A549 treated with AZD9567 at 1 μM for 4 hours (cell line): ENCODE measurements around the gene GCC1. TPM values are rescaled to one million over a fixed set of nuclear protein-coding genes. Genes with fewer than 3 reads are reported as not detected.

Experiments used
- total RNA-seq: library from RNA; stranded (reverse); fragments of 200-300 nt; extraction: Qiagen RNA extraction; gene quantifications from 5 replicates; pipeline ENCODE4 v1.2.3, GENCODE V29; 2022; ENCODE audit not compliant: insufficient read depth

Gene GCC1, protein sequence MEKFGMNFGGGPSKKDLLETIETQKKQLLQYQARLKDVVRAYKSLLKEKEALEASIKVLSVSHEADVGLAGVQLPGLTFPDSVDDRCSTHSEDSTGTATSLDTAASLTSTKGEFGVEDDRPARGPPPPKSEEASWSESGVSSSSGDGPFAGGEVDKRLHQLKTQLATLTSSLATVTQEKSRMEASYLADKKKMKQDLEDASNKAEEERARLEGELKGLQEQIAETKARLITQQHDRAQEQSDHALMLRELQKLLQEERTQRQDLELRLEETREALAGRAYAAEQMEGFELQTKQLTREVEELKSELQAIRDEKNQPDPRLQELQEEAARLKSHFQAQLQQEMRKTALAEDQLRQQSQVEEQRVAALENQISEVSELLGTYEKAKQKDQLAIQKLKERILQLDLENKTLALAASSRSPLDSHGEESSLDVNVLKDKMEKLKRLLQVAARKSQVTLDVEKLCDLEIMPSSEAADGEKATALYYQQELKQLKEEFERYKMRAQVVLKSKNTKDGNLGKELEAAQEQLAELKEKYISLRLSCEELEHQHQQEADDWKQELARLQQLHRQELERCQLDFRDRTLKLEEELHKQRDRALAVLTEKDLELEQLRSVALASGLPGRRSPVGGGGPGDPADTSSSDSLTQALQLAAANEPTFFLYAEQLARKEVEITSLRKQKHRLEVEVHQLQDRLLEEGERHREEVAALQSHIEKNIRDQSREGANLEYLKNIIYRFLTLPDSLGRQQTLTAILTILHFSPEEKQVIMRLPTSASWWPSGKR
- total RNA-seq = 14.6 to 17.3 TPM (median 14.9 TPM) in 5 replicates

GRCh38 chr7:127585044-127585953 is at the start of gene GCC1:
Gene GCC1 (minus strand): TSS chr7:127585596. CDS start chr7:127585182, 414 bp downstream.

DNA sequence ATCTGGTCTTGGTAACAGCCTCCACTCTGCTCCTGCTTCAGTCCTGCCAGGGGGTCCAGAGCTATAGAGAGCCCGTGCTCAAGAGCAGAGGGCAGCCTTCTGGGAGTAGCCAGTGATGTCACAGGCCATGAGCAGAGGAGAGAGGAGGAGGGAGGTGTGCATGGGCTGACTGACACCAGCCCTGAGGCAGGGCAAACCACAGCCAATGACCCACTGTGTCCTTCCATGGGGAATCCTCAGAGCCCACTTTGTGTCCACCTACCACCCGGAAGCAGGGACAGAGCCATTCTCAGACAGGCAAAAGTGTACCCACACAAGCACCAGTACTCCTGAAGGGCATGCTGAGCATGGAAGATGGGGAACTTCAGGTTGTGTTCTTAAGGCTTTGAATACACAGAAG is 32.6 kb upstream of the GCC1 start, which contains the start of gene PAX4:
PAX4 (minus strand) TSS at position 101 of the 400 bp plus-strand sequence. CDS start 2,214 bp downstream, outside the sequence.

DNA sequence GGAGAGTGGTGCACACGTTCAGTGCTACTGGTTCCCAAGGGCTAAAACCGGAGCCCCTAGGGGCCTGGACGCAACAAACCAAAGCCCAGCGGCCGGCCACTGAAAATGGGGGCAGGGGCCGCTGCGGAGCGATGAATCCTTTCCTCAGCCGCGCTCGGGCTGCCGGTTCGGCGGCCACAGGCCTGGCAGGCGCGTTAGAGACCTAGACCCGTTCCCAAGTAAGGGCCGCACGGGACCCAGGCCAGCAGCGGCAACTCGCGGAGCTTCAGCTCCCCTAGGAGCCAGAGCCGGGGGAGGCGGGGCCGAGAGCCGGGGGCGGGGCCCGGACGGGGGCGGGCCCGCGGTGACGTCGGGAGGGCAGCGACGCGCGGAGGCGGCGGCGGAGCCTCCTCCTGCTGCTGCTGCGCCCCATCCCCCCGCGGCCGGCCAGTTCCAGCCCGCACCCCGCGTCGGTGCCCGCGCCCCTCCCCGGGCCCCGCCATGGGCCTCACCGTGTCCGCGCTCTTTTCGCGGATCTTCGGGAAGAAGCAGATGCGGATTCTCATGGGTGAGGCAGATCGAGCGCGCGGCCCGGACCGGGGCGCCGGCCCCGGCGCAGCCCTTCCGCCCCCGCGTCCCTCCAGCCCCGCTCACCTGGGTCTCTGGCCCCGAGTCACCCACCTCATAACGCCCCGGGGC is 2.8 kb upstream of the GCC1 start, which contains the start of gene ARF5:
ARF5 (plus strand) TSS at position 393 of the 678 bp plus-strand sequence; CDS start at position 481, 88 bp downstream.

Other genes starting within 250 kb of the GCC1 start
- 9.9 to 12.7 TPM (median 11.1 TPM) in 5 replicates for gene ZNF800, start 192.9 kb downstream of the GCC1 start, total RNA-seq
- gene ARF5, start 2.8 kb upstream of the GCC1 start, total RNA-seq = 151 to 212 TPM (median 164 TPM) in 5 replicates
- 0.14 to 0.28 TPM (median 0.21 TPM) in 3 of 5 replicates, not detected in the others for gene FSCN3, start 8.1 kb upstream of the GCC1 start, total RNA-seq
- not detected in 5 replicates for gene PAX4, start 32.5 kb upstream of the GCC1 start, total RNA-seq
- gene SND1, start 66.6 kb upstream of the GCC1 start, total RNA-seq = 98.0 to 111 TPM (median 103 TPM) in 5 replicates